Activated CD4-positive, alpha-beta T cell treated with anti-CD3 and anti-CD28 coated beads for 36 hours (primary cell): ENCODE results near the gene ADAMTS15. TPM values are rescaled to one million over a fixed set of nuclear protein-coding genes. Genes with fewer than 3 reads are reported as not detected.

Experiments
- ATAC-seq: fragments of 200-7000 bp; cut with Tn5 transposase; one replicate; pipeline ENCODE4 v1.10.0; 2021; ENCODE audit warnings: mild to moderate bottlenecking, moderate library complexity
- CTCF ChIA-PET: fragments of 350-600 bp; sonication (Branson Sonifier 250); formaldehyde crosslinking; loops from one replicate; lab custom pipeline; 2021; ENCODE audit warnings: antibody characterized with exemption; lab: Charles Lee
- POLR2A ChIA-PET: fragments of 350-600 bp; sonication (Branson Sonifier 250); formaldehyde crosslinking; loops from one replicate; lab custom pipeline; 2021; ENCODE audit warnings: antibody characterized with exemption, inconsistent platforms; lab: Charles Lee
- DNase-seq: peaks from one replicate; pipeline ENCODE4 v3.0.0-alpha.2; 2020
- H3K27ac Mint-ChIP-seq: one replicate; pipeline ENCODE4 v1.8.0; 2021; ENCODE audit warnings: mixed read lengths
- H3K27me3 Mint-ChIP-seq: one replicate; pipeline ENCODE4 v1.8.0; 2021; ENCODE audit warnings: mixed read lengths
- H3K36me3 Mint-ChIP-seq: one replicate; pipeline ENCODE4 v1.8.0; 2021; ENCODE audit warnings: low read depth, mixed read lengths
- H3K4me1 Mint-ChIP-seq: one replicate; pipeline ENCODE4 v1.8.0; 2021; ENCODE audit warnings: mixed read lengths
- H3K4me3 Mint-ChIP-seq: one replicate; pipeline ENCODE4 v1.8.0; 2021; ENCODE audit warnings: mild to moderate bottlenecking, moderate library complexity, mixed read lengths
- H3K9me3 Mint-ChIP-seq: one replicate; pipeline ENCODE4 v1.8.0; 2021; ENCODE audit warnings: low read depth, mixed read lengths
- intact Hi-C, 2 experiments: fragments of 100-400 bp; cut with DNase I in 1 of 2; cut with micrococcal nuclease in 1 of 2; formaldehyde crosslinking; loops; one replicate each; pipeline versions ENCODE4 v1.14.2 to v1.15.1; 2022 to 2024; cut with DNase I, micrococcal nuclease
- total RNA-seq, 2 experiments: library from RNA; stranded (reverse); gene quantifications; one replicate each; pipeline ENCODE4 v1.2.3, GENCODE V29; 2021

Gene ADAMTS15
- total RNA-seq, 2 experiments from 2014 or later = not detected

GRCh38 chr11:130487924-130488815 lies 39.7 kb downstream of the ADAMTS15 start:
- no peaks in the 10 kb centered on the region for H3K36me3 Mint-ChIP-seq
- no peaks in the 10 kb centered on the region for H3K27me3 Mint-ChIP-seq
- H3K4me3 Mint-ChIP-seq = no peak overlapping the region
- no peak for ATAC-seq
- intact Hi-C loops = no loop called here
- POLR2A ChIA-PET = no interaction called here
- H3K9me3 Mint-ChIP-seq = no peaks in the 10 kb centered on the region
- DNase-seq = no peak
- no peaks in the 10 kb centered on the region for H3K4me1 Mint-ChIP-seq
- CTCF ChIA-PET = no interaction called here
- no peak overlapping the region for H3K27ac Mint-ChIP-seq

GRCh38 chr11:130488848-130489584 lies 40.6 kb downstream of the ADAMTS15 start:
- DNase-seq = no peak
- Mint-ChIP-seq H3K36me3 (no peaks in the 10 kb centered on the region), H3K4me3 (no peak overlapping the region), H3K9me3 (no peaks in the 10 kb centered on the region), H3K4me1 (no peaks in the 10 kb centered on the region), H3K27me3 (peaks cover under 1% of the 10 kb centered on the region), H3K27ac (no peak overlapping the region)
- CTCF ChIA-PET = no interaction called here
- ATAC-seq = no peak
- POLR2A ChIA-PET = interaction anchor here (0.6 kb wide), 1 partner anchor 1554 kb away, joined by 3 read pairs; no protein-coding TSS in a partner anchor
- intact Hi-C loops = no loop called here

GRCh38 chr11:130489716-130490115 lies 41.3 kb downstream of the ADAMTS15 start:
- no peaks in the 10 kb centered on the region for H3K9me3 Mint-ChIP-seq
- no peak overlapping the region for H3K27ac Mint-ChIP-seq
- CTCF ChIA-PET = interaction anchor here (0.9 kb wide), 1 partner anchor 57 kb away, joined by 3 read pairs; no protein-coding TSS in a partner anchor
- intact Hi-C loops = no loop called here
- POLR2A ChIA-PET = interaction anchor here (0.6 kb wide), 1 partner anchor 297 kb away, joined by 5 read pairs; no protein-coding TSS in a partner anchor
- ATAC-seq = no peak
- no peak overlapping the region for H3K4me3 Mint-ChIP-seq
- H3K4me1 Mint-ChIP-seq = no peaks in the 10 kb centered on the region
- H3K36me3 Mint-ChIP-seq = no peaks in the 10 kb centered on the region
- no peak for DNase-seq
- H3K27me3 Mint-ChIP-seq = peaks cover 3% of the 10 kb centered on the region

- H3K9me3 Mint-ChIP-seq = no peaks in the 10 kb centered on the region
- no peaks in the 10 kb centered on the region for H3K4me1 Mint-ChIP-seq
- no peaks in the 10 kb centered on the region for H3K36me3 Mint-ChIP-seq
- peaks cover 6% of the 10 kb centered on the region for H3K27me3 Mint-ChIP-seq
- intact Hi-C loops = no loop called here
- ChIA-PET POLR2A (no interaction called here), CTCF (interaction anchor here (0.9 kb wide), 1 partner anchor 58 kb away, joined by 3 read pairs; no protein-coding TSS in a partner anchor)
- H3K4me3 Mint-ChIP-seq = no peak overlapping the region
- DNase-seq (no peak), ATAC-seq (no peak)
- H3K27ac Mint-ChIP-seq = no peak overlapping the region
Observed at GRCh38 chr11:130490682-130491449, 42.4 kb downstream of the ADAMTS15 start.

- peaks cover 3% of the 10 kb centered on the region for H3K9me3 Mint-ChIP-seq
- ChIA-PET CTCF (no interaction called here), POLR2A (no interaction called here)
- no peak overlapping the region for H3K27ac Mint-ChIP-seq
- no peak overlapping the region for H3K4me3 Mint-ChIP-seq
- DNase-seq (no peak), ATAC-seq (no peak)
- H3K27me3 Mint-ChIP-seq = peaks cover 15% of the 10 kb centered on the region
- H3K4me1 Mint-ChIP-seq = no peaks in the 10 kb centered on the region
- H3K36me3 Mint-ChIP-seq = no peaks in the 10 kb centered on the region
- intact Hi-C loops = no loop called here
Observed at GRCh38 chr11:130498181-130498580, 49.7 kb downstream of the ADAMTS15 start.

GRCh38 chr11:130499828-130500227 lies 51.4 kb downstream of the ADAMTS15 start:
- H3K4me1 Mint-ChIP-seq = no peaks in the 10 kb centered on the region
- ATAC-seq (no peak), DNase-seq (no peak)
- peaks cover 7% of the 10 kb centered on the region for H3K9me3 Mint-ChIP-seq
- ChIA-PET POLR2A (no interaction called here), CTCF (no interaction called here)
- intact Hi-C loops = no loop called here
- H3K27me3 Mint-ChIP-seq = peaks cover 19% of the 10 kb centered on the region
- no peak overlapping the region for H3K27ac Mint-ChIP-seq
- H3K36me3 Mint-ChIP-seq = no peaks in the 10 kb centered on the region
- H3K4me3 Mint-ChIP-seq = no peak overlapping the region

- H3K9me3 Mint-ChIP-seq = peaks cover 22% of the 10 kb centered on the region
- H3K4me3 Mint-ChIP-seq = no peak overlapping the region
- no peaks in the 10 kb centered on the region for H3K36me3 Mint-ChIP-seq
- ATAC-seq = no peak
- peaks cover 16% of the 10 kb centered on the region for H3K27me3 Mint-ChIP-seq
- intact Hi-C loops = no loop called here
- ChIA-PET POLR2A (no interaction called here), CTCF (no interaction called here)
- DNase-seq = no peak
- no peaks in the 10 kb centered on the region for H3K4me1 Mint-ChIP-seq
- H3K27ac Mint-ChIP-seq = no peak overlapping the region
Observed at GRCh38 chr11:130504317-130504716, 55.9 kb downstream of the ADAMTS15 start.

GRCh38 chr11:130508913-130509312 lies 60.5 kb downstream of the ADAMTS15 start:
- Mint-ChIP-seq H3K9me3 (peaks cover 19% of the 10 kb centered on the region), H3K4me1 (no peaks in the 10 kb centered on the region), H3K4me3 (no peak overlapping the region), H3K27ac (no peak overlapping the region), H3K36me3 (no peaks in the 10 kb centered on the region), H3K27me3 (peaks cover 8% of the 10 kb centered on the region)
- DNase-seq (no peak), ATAC-seq (no peak)
- CTCF ChIA-PET = no interaction called here
- POLR2A ChIA-PET = no interaction called here
- intact Hi-C loops = no loop called here

- intact Hi-C loops = no loop called here
- Mint-ChIP-seq H3K9me3 (peaks cover 15% of the 10 kb centered on the region), H3K27me3 (peaks cover 7% of the 10 kb centered on the region), H3K4me1 (no peaks in the 10 kb centered on the region), H3K36me3 (no peaks in the 10 kb centered on the region), H3K27ac (no peak overlapping the region), H3K4me3 (no peak overlapping the region)
- ATAC-seq = no peak
- POLR2A ChIA-PET = no interaction called here
- CTCF ChIA-PET = no interaction called here
- no peak for DNase-seq
Observed at GRCh38 chr11:130509942-130510341, 61.5 kb downstream of the ADAMTS15 start.

- Mint-ChIP-seq H3K36me3 (no peaks in the 10 kb centered on the region), H3K4me3 (no peak overlapping the region), H3K27me3 (peaks cover 7% of the 10 kb centered on the region), H3K9me3 (peaks cover 13% of the 10 kb centered on the region), H3K27ac (no peak overlapping the region), H3K4me1 (no peaks in the 10 kb centered on the region)
- ATAC-seq (no peak), DNase-seq (no peak)
- intact Hi-C loops = no loop called here
- ChIA-PET CTCF (interaction anchor here (1.2 kb wide), 1 partner anchor 353 kb away, joined by 3 read pairs; no protein-coding TSS in a partner anchor), POLR2A (no interaction called here)
Observed at GRCh38 chr11:130510407-130511006, 62.1 kb downstream of the ADAMTS15 start.

- POLR2A ChIA-PET = no interaction called here
- H3K27me3 Mint-ChIP-seq = peaks cover 2% of the 10 kb centered on the region
- no peak overlapping the region for H3K4me3 Mint-ChIP-seq
- no peaks in the 10 kb centered on the region for H3K4me1 Mint-ChIP-seq
- intact Hi-C loops = no loop called here
- peaks cover 8% of the 10 kb centered on the region for H3K9me3 Mint-ChIP-seq
- DNase-seq (no peak), ATAC-seq (peak; percentile 39)
- H3K27ac Mint-ChIP-seq = no peak overlapping the region
- CTCF ChIA-PET = interaction anchor here (0.6 to 1.2 kb wide), 2 partner anchors 10 to 352 kb away, joined by 3 to 6 read pairs; no protein-coding TSS in a partner anchor
- H3K36me3 Mint-ChIP-seq = no peaks in the 10 kb centered on the region
Observed at GRCh38 chr11:130511765-130512164, 63.3 kb downstream of the ADAMTS15 start.
